Measurements from ENCODE around the gene SPIRE1.
"Not testable (repeated sequence)": the region's sequence is repeated elsewhere in the genome, so short reads cannot be mapped to it uniquely, and the experiment has no call there.

SPIRE1 gene

DNA sequence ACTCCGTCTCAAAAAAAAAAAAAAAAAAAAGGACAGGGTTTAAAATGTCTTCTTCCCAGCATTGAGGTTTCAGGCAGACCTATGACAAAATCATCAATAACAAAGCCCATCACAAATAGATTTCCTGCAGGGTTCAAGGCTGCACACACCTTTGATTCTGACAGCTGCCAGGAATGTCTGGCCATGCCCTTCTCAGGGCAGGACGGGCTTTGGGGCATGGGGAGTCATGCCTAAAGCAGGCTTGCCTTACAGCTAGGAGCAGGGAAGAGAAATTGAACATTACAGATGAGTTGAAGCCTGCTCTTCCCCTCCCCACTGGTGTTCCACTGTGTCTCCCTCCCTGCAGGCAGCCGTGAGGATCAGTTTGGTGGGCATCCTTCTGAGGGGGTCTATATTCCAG lies 246.5 kb downstream of the SPIRE1 start:
- no peak for DNase-seq (ENCODE audit: low read depth)

DNA sequence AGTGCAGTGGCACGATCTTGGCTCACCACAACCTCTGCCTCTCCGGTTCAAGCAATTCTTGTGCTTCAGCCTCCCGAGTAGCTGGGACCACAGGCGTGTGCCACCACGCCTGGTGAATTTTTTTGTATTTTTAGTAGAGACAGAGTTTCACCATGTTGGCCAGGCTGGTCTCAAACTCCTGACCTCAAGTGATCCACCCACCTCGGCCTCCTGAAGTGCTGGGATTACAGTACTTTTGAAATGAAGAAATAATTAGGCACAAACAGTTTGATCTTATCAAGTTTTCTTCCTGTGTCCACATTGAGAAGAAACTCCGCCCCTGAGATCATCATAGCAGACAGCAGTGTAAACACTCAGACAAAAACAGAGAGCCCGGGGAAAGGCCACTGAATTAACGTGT lies 247.2 kb downstream of the SPIRE1 start:
- DNase-seq (ENCODE audit: low read depth), result not testable (repeated sequence)

DNA sequence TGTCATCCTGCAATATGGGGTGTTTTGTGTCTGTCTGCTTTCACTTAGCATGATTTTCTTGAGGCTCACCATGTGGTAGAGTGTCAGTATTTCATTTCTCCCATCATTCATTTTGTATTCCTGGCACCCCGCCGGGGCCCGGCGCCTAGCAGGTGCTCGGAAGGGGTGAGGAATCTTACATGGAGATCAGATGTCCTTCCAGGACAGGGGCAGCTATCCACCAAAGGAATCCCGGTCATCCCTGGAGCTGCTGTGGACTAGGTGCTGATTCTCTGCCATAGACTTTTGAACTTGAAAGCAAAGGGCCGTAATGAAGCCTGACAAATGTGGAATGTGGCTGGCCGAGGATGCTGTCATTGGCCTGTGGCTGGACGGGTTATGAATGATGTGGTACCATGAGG lies 247.8 kb downstream of the SPIRE1 start:
- DNase-seq (ENCODE audit: low read depth), result no peak

DNA sequence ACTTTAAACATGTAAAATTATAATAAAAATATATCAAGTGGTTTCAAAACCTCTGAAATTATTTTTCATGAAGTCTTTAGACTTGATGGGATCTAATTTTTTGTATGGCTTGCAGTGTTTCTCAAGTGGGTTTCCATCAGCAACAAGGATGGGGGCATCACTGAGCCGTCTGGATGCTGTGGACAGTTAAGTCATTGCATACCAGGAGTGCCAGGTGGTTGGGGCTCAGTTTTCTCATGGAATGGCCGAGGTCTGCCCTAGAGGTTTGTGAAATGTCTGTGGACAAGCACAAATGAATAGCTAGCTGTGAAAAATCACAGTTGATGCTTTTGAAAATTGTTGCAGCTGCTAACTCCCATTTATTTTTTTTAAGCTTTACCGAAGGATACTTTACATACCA lies 248.4 kb downstream of the SPIRE1 start:
- DNase-seq (ENCODE audit: low read depth), result no peak

DNA sequence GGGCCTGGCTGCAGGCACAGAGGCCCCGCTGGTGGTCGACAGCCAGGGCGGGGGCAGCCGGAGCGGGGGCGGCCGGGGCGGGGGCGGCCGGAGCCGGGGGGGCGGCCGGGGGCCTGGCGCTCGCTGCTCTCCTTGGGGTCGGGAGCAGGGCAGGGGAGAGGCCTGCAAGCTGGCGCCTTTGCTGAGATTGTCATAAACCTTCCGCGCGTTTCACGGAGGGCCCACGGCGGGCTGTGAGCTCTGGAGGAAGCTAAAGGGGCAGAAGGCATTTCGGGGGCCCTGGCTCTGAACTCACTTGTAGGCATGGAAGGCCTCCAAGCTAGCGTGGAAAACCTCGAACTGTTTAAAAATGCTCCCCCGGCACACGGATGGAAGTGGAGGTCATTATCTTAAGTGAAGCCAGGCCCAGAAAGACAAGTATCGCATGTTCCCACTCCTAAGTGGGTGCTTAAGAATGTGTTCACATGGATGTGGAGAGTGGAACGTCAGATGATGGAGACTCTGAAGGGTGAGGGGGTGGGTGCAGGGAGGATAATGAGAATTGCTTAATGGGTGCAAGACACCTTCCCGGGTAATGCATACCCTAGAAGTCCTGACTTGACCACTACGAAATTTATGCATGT lies 249.5 kb downstream of the SPIRE1 start:
- DNase-seq (ENCODE audit: low read depth), result no peak

- DNase-seq (ENCODE audit: low read depth), result no peak
Measured at GRCh38 chr18:12406371-12407111, 251.4 kb downstream of the SPIRE1 start.

DNA sequence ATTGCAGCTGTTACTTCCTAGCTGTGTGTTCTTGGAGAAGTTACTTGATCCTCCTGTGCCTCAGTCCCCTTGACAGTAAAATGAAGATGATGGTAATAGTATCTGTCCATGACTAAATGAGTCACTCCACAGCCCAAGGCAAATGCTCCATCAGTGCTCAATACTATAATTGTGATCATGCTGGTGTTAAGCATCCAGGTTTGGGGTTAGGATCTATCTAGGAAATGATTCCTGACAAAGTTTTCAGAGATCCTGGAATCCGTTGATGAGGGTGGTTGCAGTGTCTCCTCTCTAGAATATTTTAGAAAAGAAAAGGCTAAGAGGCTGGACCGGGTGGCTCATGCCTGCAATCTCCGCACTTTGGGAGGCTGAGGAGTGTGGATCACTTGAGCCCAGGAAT lies 252.8 kb downstream of the SPIRE1 start:
- no peak for DNase-seq (ENCODE audit: low read depth)

DNA sequence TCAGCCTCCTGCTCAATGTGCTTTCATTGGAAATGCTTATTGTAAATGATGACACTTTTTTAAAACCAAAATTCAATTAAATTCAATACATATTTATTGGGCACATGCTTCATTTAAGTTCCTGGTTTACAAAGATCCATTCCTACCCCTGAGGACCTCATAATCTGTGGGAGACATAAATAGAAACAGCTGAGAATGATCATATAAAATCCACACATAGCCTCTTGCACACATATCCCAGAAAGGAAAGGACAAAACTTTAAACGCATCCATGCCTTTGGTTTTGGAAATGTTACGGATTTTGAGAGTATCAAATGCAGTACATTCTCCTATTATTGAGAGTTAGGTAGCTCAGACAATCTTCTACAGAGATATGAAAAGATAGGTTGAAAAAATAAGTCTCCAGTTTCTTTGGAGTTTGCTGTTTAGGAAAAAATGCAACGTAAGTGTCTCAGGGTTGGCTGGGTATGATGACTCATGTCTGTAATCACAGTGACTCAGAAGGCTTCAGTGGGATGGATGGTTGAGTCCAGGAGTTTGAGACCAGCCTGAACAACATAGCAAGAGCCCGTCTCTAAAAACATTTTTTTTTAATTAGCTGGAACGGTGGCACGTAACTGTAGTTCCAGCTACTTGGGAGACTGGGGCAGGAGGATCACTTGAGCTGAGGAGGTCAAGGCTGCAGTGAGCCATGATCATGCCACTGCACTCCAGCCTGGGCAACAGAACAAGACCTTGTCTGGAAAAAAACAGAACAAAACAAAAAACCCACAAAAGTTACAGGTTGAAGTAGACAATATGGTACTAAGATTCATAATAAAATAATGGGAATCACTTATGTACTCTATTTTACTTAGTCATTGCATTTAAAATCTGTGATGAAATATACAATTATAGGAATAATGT lies 254.1 kb downstream of the SPIRE1 start:
- no peak for DNase-seq (ENCODE audit: low read depth)

GRCh38 chr18:12401881-12402280 lies 256.0 kb downstream of the SPIRE1 start:
- DNase-seq (ENCODE audit: low read depth), result no peak

- DNase-seq (ENCODE audit: low read depth), result no peak
Measured at GRCh38 chr18:12399231-12399630, 258.7 kb downstream of the SPIRE1 start.

- no peak for DNase-seq (ENCODE audit: low read depth)
Measured at GRCh38 chr18:12398625-12399024, 259.3 kb downstream of the SPIRE1 start.

DNA sequence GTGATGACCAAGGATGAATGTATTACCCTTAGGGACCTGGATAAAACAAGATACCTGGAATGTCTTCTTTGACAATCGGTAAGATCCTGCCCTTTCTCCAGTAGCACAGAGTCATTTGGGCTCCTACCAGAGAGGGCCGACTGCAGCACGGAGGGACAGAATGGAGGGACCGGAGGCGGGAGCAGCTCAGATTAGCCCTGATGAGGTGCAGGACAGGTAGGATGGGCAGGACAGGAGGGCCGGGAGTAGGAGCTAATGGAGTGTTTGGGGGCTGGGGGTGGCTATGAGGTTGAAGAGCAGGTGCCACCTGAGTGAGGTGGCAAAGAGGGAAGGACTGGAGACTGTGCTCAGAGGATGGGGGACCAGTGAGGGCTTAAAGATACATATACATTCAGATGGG lies 260.1 kb downstream of the SPIRE1 start:
- no peak for DNase-seq (ENCODE audit: low read depth)

DNA sequence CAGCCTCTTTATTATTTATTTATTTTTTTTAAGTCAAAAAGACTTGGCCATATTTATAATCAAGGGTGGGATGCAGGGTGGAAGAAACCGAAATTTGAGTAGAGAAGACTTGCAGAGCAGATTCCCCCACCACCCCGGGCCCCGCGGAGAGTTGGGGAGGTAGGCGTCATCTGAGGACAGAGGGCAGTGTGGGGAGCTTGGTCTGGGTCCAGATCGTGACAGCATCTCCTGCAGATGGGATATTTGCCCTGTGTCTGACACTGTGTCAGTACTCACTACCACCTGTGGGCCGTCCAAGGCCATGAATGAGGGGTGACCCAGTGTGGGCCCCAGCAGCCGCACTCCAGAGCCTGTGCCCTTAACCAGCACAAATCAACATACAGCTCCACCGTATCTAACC lies 260.7 kb downstream of the SPIRE1 start:
- no peak for DNase-seq (ENCODE audit: low read depth)

Data from activated T-cell treated with anti-CD3 and anti-CD28 coated beads for 1 hour (primary cell).